HG03575 (cell line): Measurements from ENCODE around the gene SATL1.
"Not testable (repeated sequence)": the region's sequence is repeated elsewhere in the genome, so short reads cannot be mapped to it uniquely, and the experiment has no call there.

Experiments
- ATAC-seq: cut with Tn5 transposase; IDR thresholded peaks from one replicate; pipeline ENCODE4 v1.9.1; 2021; ENCODE audit not compliant: unreplicated experiment, insufficient number of reproducible peaks, low FRiP score; ENCODE audit errors: extremely low read depth

The SATL1 gene

DNA sequence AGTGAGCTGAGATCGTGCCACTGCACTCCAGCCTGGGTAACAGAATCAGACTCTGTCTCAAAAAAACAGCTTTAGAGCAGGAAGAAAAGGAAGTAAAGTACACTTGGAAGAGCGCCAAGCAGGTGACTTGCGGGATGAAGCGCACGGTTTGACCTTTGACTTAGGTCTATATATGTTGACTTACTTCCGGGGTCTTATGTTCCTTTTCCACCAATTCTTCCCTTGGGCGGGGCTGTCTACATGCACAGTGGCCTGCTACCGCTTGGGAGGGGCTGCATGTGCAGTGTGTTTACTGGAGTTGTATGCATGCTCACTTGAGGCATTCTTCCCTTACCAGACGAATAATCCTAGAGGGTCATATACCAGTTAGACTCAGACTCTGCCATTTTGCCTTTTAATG lies 131.3 kb downstream of the SATL1 start:
- no peak for ATAC-seq

DNA sequence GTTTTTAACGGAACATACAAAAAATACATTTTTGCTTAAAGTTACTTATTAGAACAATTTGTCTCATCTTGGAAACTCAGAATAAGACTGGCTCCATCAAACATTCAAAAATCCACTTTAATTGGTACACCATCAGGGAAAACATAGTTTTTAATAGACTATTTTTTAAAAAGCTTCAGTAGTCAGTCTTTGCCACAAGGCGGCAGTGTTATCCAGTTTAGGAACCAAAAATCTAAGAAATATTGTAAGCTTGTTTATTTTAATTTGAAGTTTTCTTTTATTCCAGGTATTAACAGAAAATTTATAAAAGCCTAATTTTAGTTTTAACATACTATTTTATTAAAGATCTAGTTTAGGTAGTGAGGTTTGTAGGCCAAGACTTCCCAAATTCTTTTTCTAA lies 132.2 kb downstream of the SATL1 start:
- no peak for ATAC-seq

DNA sequence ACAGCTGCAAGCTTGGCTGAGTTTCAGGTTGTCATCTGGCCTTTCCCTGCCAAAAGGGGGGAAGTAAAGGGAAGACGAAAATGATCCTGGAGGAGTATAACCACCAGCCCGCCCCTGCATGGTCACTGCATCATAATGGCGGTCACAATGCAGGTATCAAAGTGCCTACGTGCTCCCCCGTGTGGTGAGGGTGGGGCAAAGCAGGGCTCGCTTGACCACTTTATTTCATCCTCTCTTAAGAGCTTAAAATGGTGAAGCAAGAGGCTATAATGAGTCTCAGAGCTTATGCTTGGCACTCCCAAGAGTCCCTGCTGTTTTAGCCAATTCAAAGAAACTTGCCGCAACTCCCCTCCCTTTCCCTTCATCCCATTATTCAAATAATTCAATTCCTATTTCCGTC lies 134.3 kb downstream of the SATL1 start:
- no peak for ATAC-seq

DNA sequence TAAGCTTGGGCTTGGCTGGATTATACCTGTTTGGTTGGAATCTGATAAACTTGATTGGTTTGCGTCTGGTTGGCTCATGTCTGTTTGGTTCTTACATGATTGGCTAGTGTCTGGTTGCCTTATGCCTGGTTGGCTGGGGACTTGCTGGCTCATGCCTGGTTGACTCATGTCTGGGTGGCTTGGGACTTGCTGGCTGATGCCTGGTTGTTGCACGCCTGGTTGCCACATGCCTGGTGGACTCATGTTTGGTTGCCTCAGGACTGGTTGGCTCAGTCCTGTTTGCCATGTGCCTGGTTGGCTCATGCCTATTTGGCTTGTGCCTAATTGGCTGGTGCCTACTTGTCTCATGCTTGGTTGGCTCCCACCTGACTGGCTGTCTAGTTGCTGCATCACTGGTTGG lies 135.4 kb downstream of the SATL1 start:
- no peak for ATAC-seq

DNA sequence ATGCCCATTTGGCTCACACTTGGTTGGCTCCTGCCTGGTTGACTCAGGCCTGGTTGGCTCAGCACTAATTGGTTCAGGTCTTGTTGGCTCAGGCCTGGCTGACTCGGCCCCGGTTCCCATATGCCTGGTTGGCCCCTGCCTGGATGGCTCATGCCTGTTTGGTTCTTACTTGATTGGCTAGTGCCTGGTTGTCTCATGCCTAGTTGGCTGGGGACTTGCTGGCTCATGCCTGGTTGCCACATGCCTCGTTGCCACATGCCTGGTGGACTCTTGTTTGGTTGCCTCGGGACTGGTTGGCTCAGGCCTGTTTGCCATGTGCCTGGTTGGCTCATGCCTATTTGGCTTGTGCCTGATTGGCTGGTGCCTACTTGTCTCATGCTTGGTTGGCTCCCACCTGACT lies 136.2 kb downstream of the SATL1 start:
- ATAC-seq, result no peak

DNA sequence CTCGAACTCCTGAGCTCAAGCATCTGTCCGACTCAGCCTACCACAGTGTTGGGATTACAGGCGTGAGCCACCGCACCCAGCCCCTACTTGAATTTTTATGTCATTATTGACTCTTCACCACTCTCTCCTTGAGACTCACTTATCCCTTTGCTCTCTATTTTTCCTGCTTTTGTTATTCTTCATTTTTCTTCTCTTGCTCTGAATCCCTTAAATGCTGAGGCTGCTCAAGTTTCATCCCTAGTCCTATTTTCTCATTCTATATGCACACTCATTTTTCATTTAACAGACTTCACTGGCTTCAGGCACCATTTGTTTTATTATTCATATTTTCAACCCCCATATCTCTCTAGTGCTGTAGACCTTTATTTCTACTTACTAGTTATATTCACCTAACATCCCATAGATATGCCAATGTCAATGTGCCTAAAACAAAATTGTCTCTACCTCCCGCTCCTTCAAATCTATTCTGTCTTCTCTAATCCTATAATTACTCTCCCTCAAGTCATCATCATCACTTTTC lies 154.2 kb downstream of the SATL1 start:
- ATAC-seq, result no peak

DNA sequence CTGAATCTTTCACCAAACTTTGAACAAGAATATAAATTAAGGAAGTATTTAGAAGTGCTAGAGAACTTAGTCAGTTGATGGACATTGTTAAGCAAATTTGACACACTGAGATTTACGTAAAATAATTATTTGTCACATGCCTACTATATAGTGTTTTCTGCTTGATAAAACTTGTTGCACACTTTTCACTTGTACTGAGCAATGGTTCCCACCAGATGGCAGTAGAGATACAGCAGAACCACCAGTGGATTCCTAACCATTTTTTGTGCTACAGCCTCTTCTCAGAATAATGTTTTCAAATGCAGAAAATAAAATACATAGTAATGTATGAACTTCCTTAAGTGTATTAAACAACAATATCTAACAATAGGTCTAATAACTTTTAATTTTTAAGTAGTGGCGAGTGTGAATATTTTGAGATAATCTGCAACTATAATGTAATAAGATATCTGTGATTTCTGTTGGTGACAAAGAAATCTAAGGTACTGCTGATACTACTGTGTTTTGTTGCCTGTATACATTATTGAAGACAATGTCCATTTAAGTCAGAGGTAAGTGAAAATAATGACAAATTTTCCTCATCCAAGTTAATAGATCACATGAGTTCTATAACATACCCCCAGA lies 158.7 kb downstream of the SATL1 start:
- peak; percentile 86 for ATAC-seq

DNA sequence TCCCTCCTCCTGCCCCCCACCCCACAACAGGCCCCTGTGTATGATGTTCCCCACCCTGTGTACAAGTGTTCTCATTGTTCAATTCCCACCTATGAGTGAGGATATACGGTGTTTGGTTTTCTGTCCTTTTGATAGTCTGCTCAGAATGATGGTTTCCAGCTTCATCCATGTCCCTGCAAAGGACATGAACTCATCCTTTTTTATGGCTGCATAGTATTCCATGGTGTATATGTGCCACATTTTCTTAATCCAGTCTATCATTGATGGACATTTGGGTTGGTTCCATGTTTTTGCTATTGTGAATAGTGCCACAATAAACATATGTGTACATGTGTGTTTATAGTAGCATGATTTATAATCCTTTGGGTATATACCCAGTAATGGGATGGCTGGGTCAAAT lies 166.3 kb downstream of the SATL1 start:
- not testable (repeated sequence) for ATAC-seq

DNA sequence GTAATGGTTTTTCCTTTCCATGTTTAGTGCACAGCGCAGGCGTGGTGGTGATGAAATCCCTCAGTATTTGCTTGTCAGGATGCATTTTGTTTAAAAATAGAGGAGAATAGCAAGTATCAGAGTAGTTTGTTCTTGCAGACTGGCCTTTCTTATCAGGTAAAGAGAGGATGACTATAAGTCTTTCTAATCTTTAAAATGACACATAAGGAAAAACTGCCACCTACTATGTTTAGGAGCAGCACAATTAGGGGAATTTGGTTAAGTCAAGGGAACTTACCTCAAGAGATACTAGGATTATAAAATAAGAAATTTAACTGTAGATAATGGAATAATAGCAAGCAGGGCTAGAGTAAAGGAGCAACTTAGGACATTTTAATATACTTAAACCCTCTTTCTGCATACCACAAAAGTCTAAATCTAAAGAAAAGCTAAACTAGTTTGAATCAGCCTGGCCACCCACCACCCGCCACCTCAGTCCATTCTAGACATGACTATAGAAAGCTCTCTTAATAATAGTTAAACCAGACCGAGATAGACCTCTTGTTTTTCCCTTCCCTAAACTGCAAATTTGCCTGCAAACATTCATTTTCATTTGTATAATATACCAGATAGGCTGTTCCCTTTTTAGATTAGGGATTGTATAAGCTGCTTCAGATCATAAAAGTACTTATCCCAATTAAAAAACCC lies 177.9 kb downstream of the SATL1 start:
- no peak for ATAC-seq

DNA sequence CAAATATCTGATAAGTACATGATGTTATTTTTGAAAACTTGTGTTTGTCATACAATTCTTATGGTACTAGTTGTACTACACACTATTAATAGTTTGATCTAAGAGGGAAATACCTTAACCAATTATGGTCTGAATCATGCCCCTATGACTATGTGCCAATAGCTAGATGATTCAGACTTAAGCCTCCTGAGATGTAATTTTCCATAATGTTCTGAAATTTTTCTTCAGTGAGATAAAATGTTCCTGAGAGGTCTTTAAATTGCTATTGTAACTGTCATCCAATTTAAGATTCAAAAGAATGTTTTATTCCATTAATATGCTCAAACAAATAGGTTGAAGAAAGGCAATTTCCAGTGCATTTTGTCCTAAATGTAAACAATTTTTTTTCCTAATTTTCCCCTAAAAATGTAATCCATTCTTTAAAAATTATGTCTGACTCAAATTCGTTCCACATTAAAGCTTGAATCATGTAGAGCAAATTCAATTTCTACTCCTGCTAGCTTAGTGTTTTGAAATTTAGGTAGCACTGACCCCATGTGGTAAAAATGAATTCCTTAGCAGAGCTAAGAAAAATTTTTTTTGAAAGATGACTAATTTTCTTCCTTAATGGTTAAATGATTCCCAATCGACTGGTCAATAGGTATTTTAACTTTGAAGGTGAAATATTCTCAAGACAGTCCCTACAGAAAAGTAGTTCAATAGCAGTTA lies 190.8 kb downstream of the SATL1 start:
- no peak for ATAC-seq

DNA sequence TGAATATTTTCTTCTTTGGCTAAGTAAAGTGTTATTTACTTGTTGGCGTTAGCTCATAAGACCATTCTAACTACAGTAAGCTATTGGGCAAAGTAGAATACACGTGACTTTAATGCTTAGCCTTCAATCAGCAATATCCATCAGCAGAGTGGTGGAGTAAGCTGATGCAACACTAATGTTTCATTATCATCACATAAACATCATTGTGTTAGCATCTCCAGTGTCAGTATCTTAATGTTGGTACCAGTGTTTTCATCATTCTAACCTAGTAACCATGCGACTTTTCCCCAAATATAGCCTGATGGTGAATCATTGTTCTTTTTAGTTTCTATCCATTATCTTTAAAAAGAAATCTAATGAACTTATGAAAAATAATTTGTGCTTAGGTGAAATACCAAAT lies 191.4 kb downstream of the SATL1 start:
- ATAC-seq, result no peak

DNA sequence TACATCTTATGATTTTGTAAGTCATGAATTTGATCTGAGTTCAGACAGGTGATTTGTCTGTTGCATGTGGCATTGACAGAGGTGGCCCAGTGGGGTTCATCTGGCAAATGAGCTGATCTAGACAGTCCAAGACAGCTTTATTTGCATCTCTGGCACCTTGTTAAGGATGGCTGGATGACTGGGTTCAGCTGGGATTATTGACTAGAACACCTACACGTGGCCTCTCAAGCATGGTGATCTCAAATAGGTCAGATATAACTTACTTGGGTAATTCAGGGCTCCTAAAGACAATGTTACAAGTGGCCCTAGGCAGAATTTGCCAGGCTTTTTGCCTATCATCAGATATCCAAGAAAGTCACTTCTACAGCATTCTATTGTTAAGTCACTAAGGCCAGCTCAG lies 192.0 kb downstream of the SATL1 start:
- no peak for ATAC-seq
